ENCODE measurements around the gene CCDC192.

Gene CCDC192

DNA sequence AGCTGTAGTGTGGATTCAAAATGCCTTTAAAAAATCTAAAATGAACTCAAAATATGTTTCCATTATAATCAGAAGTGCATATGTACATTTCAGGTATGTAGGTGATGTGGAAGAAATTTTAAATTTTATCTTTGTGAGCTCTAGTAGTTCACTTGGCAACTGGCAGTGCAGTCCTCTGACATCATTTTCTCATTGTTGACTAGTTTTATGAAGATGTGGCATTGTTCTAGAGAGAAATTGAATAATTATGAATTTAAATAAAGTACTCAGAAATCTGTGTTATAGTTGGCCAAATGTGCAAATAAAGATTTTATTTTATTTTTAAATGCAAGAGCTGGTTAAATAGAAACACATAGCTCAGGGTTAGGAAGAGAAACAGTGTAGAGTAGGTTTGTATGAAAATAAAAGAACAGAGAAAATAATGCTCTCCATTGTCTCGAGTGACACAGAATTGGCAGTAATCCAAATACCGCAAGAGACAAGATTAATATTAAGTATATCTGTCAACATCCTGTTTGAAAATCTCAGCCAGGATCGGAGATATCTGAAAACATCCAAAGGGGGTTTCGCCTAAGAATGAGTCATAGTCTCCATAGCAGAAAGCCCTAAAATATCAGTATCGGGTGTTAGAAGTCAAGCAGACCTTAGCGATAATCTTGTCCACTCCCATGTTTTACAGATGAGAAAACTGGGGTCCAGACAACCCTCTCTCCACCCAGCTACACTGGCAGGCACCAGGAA lies 189.4 kb downstream of the CCDC192 start:
- DNase-seq = no peak

- no peak for DNase-seq
Measured at GRCh38 chr5:127893232-127893631, 190.0 kb downstream of the CCDC192 start.

GRCh38 chr5:127894461-127894860 lies 191.3 kb downstream of the CCDC192 start:
- no peak for DNase-seq

DNA sequence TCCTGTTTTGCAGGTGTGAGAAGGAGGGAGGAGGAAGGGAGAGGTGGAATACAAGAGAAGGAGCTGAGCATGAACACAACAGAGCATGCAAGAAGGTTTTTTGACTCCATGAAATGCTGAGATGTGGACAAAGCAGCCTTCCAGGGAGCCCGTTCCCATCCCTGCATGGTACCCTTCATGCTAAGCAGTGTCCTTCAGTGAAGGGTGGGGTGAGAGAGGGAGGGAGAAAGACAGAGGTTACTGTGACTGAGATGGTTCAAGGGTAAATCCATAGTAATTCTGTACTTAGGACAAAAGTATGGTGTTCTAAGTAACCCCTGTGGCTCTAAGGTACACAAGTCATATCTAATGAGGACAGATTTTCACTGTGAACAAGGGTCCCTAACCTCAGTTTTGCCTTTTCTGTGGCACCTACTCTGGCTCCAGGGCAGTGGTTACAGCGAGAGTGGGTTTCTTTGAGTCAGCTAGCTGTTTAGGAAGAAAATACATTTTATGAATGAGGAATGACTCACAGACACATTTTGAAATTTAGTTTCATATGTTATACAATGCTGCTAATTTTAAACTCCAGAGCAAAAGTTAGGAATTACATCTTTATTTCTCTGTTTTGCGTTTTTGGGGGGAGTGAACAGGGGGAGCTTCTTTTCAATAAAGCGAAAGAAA lies 195.5 kb downstream of the CCDC192 start:
- no peak for DNase-seq

DNA sequence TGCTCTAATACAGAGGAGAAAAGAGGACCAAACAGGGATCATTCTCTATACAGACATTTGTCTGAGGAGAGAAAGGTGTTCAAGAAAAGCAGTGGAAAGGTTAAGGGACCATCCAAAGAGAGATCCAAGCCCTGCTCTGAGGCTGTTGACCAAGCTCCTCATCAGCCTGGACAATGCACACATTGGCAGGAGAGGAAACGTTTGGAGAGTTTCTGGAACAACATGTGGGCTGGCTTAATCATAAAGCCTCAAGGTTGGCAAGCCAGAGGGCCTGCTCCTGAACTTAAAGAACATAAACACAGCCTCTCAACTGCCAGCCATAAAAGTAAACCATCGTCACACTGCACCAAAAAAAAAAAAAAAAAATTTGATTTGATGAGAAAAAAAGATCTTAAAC lies 196.0 kb downstream of the CCDC192 start:
- no peak for DNase-seq

DNA sequence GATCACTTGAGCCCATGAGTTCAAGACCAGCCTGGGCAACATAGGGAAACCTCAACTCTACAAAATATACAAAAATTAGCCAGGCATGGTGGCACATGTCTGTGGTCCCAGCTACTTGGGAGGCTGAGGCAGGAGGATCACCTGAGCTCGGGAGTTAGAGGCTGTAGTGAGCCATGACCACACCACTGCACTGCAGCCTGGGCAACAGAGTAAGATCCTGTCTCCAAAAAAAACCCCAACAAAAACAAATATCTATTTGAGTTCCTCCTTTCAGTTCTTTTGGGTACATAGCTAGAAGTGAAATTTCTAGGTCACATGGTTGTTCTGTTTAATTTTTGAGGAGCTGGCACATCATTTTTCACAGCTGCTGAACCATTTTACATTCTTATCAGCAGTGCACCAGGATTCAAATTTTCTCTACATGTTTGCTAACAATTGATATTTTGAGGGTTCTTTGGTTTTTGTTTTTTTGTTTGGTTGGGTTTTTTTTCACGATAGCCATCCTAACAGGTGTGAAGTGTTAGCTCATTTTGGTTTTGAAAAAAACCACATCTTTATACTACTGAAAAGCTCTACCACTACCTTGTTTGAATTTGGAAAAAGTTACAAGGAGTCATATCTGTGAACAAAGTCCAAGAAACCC lies 203.5 kb downstream of the CCDC192 start:
- no peak for DNase-seq

GRCh38 chr5:127907907-127908306 lies 204.7 kb downstream of the CCDC192 start:
- no peak for DNase-seq

- no peak for DNase-seq
Measured at GRCh38 chr5:127909066-127909465, 205.9 kb downstream of the CCDC192 start.

DNA sequence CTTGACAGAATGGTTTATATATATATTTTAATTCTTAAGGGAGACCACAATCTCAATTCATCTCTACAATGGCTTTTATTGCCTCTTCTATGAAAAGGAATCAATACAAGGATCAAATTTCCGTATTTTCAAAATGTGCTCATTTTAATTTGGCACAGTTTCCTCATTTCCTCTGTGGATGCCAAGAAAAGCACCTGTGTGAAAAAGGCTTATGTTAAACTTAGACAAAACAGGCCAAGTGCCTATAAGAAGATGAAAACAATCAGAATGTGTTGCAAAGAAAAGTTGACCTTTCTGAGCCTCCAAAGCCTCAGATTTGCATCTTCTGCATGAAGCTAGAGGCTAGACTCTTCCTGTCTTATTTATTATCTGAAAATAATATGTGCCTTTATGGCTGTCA lies 206.6 kb downstream of the CCDC192 start:
- DNase-seq = no peak

DNA sequence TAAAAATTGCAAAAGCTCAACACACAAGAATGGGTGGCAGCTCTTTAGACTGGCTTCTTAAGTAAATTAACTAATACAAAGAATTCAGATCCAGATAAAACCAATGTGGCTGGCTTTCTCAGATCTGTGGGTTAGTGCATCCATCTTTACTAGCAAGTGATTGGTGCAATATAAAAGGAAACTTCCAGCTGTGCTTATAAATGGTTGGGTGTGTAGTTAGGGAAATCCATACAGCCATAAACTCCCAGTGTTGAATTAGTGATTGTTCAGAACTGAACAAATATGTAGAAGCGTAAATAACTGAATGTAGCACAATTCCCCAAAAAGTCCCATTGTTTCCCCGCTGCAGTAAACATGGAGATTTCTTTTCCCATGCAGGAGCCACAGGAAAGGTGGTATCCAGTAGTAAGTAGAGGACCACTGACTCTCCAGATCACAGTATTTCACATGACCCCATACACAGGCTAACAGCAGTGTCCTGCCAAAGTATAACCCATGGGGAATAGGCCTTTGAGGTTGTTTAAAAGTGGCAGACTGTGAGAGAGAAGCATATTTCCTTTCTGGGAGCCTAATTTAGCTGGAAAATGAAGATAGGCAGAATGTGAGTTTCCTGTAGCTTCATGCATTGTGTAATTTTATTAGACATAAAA lies 207.2 kb downstream of the CCDC192 start:
- DNase-seq = no peak

DNA sequence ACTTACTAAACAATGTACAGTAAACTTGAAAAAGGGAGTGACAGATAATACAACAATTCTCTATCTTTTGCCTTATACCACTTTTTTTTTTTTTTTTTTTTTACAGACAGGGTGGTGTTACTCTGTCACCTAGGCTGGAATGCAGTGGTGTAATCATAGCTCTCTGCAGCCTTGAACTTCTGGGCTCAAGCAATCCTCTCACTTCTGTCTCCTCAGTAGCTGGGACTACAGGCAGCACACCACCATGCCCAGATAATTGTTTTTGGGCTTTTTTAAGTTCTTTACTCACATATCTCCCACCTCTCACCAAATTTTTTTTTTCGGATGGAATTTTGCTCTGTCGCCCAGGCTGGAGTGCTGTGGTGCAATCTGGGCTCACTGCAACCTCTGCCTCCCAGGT lies 208.4 kb downstream of the CCDC192 start:
- DNase-seq = no peak

GRCh38 chr5:127912411-127912810 lies 209.2 kb downstream of the CCDC192 start:
- DNase-seq = no peak

- no peak for DNase-seq
Measured at GRCh38 chr5:127916885-127917573, 213.8 kb downstream of the CCDC192 start.

GRCh38 chr5:127919006-127919796 lies 216.0 kb downstream of the CCDC192 start:
- no peak for DNase-seq

DNA sequence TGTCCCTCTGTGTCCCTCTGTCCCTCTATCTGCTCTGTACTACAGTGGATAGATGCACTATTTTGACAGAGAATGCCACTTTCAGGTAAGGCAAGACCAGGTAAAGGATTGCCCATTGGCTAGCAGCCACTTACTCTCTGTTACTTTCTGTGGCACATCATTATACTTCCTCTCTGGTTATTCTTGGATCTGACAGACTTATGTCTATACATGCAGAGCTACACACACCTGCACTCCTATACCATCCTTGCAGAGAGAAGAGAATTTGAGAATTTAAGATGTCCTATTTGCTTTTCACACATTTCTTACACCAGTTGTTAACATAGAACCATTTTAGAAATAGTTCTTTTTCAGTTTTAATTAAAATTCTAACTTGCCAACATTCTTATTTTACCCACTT lies 216.6 kb downstream of the CCDC192 start:
- no peak for DNase-seq

DNA sequence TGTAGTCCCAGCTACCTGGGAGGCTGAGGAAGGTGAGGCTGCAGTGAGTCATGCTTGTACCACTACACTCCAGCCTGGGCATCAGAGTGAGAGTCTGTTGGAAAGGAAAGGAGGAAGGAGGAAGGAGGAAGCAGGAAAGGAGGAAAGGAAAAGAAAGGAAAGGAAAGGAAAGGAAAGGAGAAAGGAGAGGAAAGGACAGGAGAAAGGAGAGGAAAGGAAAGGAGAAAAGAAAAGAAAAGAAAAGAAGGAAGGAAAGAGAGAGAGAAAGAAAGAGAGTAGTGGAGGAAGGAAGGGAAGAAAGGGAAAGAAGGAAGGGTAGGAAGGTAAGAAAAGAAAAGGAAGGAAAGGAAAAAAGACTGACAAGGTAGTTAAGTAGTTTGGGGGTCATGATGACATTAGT lies 217.7 kb downstream of the CCDC192 start:
- no peak for DNase-seq

DNA sequence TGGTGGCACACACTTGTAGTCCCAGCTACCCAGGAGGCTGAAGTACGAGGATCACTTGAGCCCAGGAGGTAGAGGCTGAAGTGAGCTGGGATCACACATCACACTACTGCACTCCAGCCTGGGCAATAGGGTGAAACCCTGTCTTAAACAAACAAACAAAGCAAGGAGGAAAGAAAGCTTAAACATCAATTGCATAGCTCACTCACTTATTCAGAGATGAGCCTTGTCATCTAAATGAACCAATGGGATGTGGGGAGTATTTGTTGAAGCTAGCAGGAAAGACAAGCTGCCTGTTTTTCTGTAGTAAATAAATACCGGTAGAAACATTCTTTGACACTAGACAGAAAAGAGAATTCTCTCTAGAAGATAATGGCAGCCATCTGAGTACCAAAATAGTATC lies 219.4 kb downstream of the CCDC192 start:
- no peak for DNase-seq

DNA sequence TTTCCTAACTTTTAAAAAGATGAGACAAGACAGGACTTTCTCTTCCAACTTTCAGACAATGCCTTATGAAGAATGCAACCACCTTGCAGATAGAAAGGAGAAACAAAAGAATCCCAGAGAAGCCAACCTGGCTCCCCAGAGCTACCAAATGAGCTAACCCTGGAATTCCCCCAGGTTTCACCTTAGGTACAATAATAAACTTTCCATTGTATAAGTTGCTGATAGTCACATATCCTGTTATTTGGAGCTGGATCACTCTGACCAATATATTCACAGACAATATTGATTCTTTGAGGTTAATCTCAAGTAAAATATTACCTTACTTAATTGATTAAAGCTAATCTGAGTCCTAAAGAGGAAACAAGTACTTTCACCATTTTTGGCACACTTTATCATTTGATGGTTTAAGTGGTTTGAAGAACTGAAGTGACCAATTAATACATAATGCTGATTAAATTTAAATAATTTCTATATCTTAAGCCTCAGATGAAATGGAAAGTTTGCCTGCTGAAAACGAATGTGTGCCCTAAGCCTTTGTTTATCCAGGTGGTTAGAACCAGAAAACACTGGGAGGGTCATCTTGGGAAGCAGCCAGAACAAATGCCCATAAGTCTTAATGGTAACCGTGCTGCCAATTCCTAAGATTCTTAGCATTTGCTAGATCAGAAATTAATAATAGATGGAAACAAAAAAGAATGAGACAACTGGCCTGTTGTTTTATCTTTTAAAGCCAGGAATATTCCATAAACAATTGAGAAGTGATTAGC lies 220.8 kb downstream of the CCDC192 start:
- DNase-seq = no peak

GRCh38 chr5:127924606-127925005 lies 221.4 kb downstream of the CCDC192 start:
- no peak for DNase-seq

DNA sequence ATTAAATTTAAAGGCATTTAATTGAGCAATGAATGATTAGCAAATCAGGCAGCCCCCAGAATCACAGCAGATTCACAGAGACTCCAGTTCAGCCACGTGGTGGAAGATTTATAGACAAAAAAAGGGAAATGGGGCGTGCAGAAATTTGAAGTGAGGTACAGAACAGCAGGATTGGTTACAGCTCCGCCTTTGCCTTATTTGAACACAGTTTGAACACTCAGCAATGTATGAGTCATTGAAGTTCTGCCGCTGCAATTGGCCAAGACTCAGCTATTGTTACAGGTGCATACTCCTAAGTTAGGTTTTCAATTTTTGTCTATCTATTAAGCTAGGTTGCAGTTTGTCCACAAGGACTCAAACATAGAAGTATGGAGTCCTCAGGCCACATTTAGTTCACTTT lies 222.7 kb downstream of the CCDC192 start:
- no peak for DNase-seq

GRCh38 chr5:127926974-127927373 lies 223.8 kb downstream of the CCDC192 start:
- no peak for DNase-seq

Data from CD4-positive, alpha-beta T cell treated with Interferon gamma for 1 hour (primary cell).